ENCODE data around the gene ALG10B.
"Not testable (repeated sequence)": the region's sequence is repeated elsewhere in the genome, so short reads cannot be mapped to it uniquely, and the experiment has no call there.

Gene ALG10B

GRCh38 chr12:38350342-38351174 is 34.0 kb downstream of the ALG10B start:
- POLR2A ChIA-PET: no interaction called here
- H3K4me3 ChIP-seq (ENCODE audit: low read depth, low read length): no peak overlapping the region
- no peaks in the 10 kb centered on the region for H3K9me3 ChIP-seq (ENCODE audit: control insufficient read depth, insufficient read depth, low read depth, low read length)
- no peak for TF ChIP-seq ZNF777 (tag by site-specific recombination; IDR thresholded peaks at IDR 0.05; ENCODE audit: borderline replicate concordance)
- TF ChIP-seq BCL11A (tag by site-specific recombination; IDR thresholded peaks at IDR 0.05; ENCODE audit: low read depth): no peak
- TF ChIP-seq ZFP3 (tag by site-specific recombination; IDR thresholded peaks at IDR 0.05; ENCODE audit: low read depth): no peak
- no peak for TF ChIP-seq ZNF521 (tag by site-specific recombination; IDR thresholded peaks at IDR 0.05)
- peak; percentile 73; the same call in 1 of the 2 replicates for TF ChIP-seq MZF1 (tag by site-specific recombination; IDR thresholded peaks at IDR 0.05; ENCODE audit: borderline replicate concordance)
- TF ChIP-seq PBX3 (CRISPR knock-in tag; IDR thresholded peaks at IDR 0.05): no peak
- TF ChIP-seq ATF2 (tag by site-specific recombination; IDR thresholded peaks at IDR 0.05; ENCODE audit: low read depth): peak; percentile 72
- H3K4me1 ChIP-seq (ENCODE audit: control insufficient read depth, insufficient read depth, low read length): no peaks in the 10 kb centered on the region
- CTCF ChIA-PET: no interaction called here
- no peak overlapping the region for H3K27ac ChIP-seq (ENCODE audit: extremely low read depth, low read depth, low read length)
- H3K36me3 ChIP-seq (ENCODE audit: control insufficient read depth in 2 of 2, insufficient read depth in 1 of 2, low read length in 2 of 2): no peaks in the 10 kb centered on the region

- CTCF ChIA-PET; POLR2A ChIA-PET; H3K27ac ChIP-seq (ENCODE audit: extremely low read depth, low read depth, low read length); H3K36me3 ChIP-seq (ENCODE audit: control insufficient read depth in 2 of 2, insufficient read depth in 1 of 2, low read length in 2 of 2); H3K9me3 ChIP-seq (ENCODE audit: control insufficient read depth, insufficient read depth, low read depth, low read length); H3K4me1 ChIP-seq (ENCODE audit: control insufficient read depth, insufficient read depth, low read length); H3K4me3 ChIP-seq (ENCODE audit: low read depth, low read length): not testable (repeated sequence)
These were observed 34.6 kb downstream of the ALG10B start for GRCh38 chr12:38351175-38351508.

GRCh38 chr12:38367506-38367905 is 50.9 kb downstream of the ALG10B start:
- no peak for TF ChIP-seq ZNF600 (tag by site-specific recombination; IDR thresholded peaks at IDR 0.05)
- no peak for TF ChIP-seq OSR2 (tag by site-specific recombination; IDR thresholded peaks at IDR 0.05)
- no peak for TF ChIP-seq IKZF3 (tag by site-specific recombination; IDR thresholded peaks at IDR 0.05)
- no peak for TF ChIP-seq REST (tag by site-specific recombination; IDR thresholded peaks at IDR 0.05)
- CTCF ChIA-PET: no interaction called here
- Histone ChIP-seq H3K4me3 (ENCODE audit: low read depth, low read length) (no peak overlapping the region), H3K4me1 (ENCODE audit: control insufficient read depth, insufficient read depth, low read length) (no peaks in the 10 kb centered on the region), H3K27ac (ENCODE audit: extremely low read depth, low read depth, low read length) (no peak overlapping the region), H3K36me3 (ENCODE audit: control insufficient read depth in 2 of 2, insufficient read depth in 1 of 2, low read length in 2 of 2) (no peaks in the 10 kb centered on the region), H3K9me3 (ENCODE audit: control insufficient read depth, insufficient read depth, low read depth, low read length) (no peaks in the 10 kb centered on the region)
- POLR2A ChIA-PET: no interaction called here

- H3K4me1 ChIP-seq (ENCODE audit: control insufficient read depth, insufficient read depth, low read length): no peaks in the 10 kb centered on the region
- ChIA-PET CTCF (interaction anchor here (0.6 kb wide), 1 partner anchor 14 kb away, joined by 3 read pairs; no protein-coding TSS in a partner anchor), POLR2A (no interaction called here)
- H3K27ac ChIP-seq (ENCODE audit: extremely low read depth, low read depth, low read length): no peak overlapping the region
- no peak overlapping the region for H3K4me3 ChIP-seq (ENCODE audit: low read depth, low read length)
- H3K9me3 ChIP-seq (ENCODE audit: control insufficient read depth, insufficient read depth, low read depth, low read length): no peaks in the 10 kb centered on the region
- H3K36me3 ChIP-seq (ENCODE audit: control insufficient read depth in 2 of 2, insufficient read depth in 1 of 2, low read length in 2 of 2): no peaks in the 10 kb centered on the region
- TF ChIP-seq KLF1 (tag by site-specific recombination; IDR thresholded peaks at IDR 0.05): no peak
- no peak for TF ChIP-seq BCL11B (tag by site-specific recombination; IDR thresholded peaks at IDR 0.05; ENCODE audit: low read depth)
- no peak for TF ChIP-seq ZEB2 (tag by site-specific recombination; IDR thresholded peaks at IDR 0.05)
- TF ChIP-seq ZNF266 (tag by site-specific recombination; IDR thresholded peaks at IDR 0.05; ENCODE audit: low read depth): no peak
- TF ChIP-seq PATZ1 (tag by site-specific recombination; IDR thresholded peaks at IDR 0.05): no peak
- no peak for TF ChIP-seq SP2 (tag by site-specific recombination; IDR thresholded peaks at IDR 0.05)
- no peak for TF ChIP-seq ZNF394 (tag by site-specific recombination; IDR thresholded peaks at IDR 0.05; ENCODE audit: borderline replicate concordance)
These were observed 53.7 kb downstream of the ALG10B start for GRCh38 chr12:38370311-38370710.
